Epidermal melanocyte (primary cell): ENCODE data around the gene VAV1.
"Not testable (repeated sequence)": the region's sequence is repeated elsewhere in the genome, so short reads cannot be mapped to it uniquely, and the experiment has no call there.

Source experiments
- DNase-seq: peaks from one replicate; pipeline ENCODE4 v3.0.0; 2011; ENCODE audit warnings: low spot score; ENCODE audit not compliant: insufficient read length

The VAV1 gene

GRCh38 chr19:6818246-6818645 lies 45.7 kb downstream of the VAV1 start:
- no peak for DNase-seq

DNA sequence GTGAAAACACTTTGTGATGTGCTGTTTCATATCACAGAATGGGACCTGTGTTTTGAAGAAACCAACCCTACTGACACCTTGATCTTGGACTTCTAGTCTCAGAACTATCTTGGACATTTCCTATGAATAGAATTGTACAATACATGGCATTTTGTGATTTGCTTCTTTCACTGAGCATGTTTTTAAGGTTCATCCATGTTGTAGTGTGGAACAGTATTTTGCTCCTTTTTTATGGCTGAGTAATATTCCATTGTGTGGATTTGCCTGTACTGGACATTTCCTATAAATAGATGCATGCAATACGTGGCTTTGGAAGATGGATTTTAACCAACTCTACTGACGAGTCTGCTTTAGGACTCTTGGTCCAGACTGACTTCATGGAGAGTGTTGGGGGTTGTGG lies 46.8 kb downstream of the VAV1 start:
- no peak for DNase-seq

DNA sequence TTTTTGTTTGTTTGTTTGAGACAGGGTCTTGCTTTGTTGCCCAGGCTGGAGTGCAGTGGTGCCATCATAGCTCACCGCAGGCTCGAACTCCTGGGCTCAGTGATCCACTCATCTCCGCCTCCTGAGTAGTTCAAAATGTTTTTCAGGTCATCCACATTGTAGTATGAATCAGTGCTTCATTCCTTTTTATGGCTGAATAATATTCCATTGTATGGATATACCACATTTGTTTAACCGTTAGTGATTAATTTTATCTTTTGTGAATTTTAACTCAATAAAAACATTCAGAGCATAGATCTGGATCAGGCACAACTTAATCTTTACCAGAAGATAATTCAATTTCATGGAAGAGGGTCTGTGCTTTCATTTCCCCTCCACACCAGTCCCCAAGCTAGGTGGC lies 47.7 kb downstream of the VAV1 start:
- DNase-seq = no peak

GRCh38 chr19:6821639-6822310 lies 49.3 kb downstream of the VAV1 start:
- DNase-seq = no peak

DNA sequence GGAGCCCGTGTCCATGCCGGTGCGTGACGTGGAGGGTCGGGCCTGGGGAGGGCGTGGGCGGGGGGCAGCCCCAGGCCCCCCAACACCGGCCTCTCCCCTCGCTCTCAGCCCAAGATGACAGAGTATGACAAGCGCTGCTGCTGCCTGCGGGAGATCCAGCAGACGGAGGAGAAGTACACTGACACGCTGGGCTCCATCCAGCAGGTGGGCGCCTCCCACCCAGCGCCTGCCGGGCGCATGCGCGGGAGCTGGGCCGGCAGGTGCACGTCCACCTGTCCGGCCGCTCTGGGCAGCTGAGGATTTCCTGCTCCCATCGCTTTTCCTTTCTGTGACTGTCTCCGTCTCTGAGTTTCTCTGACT lies 49.8 kb downstream of the VAV1 start:
- no peak for DNase-seq

DNA sequence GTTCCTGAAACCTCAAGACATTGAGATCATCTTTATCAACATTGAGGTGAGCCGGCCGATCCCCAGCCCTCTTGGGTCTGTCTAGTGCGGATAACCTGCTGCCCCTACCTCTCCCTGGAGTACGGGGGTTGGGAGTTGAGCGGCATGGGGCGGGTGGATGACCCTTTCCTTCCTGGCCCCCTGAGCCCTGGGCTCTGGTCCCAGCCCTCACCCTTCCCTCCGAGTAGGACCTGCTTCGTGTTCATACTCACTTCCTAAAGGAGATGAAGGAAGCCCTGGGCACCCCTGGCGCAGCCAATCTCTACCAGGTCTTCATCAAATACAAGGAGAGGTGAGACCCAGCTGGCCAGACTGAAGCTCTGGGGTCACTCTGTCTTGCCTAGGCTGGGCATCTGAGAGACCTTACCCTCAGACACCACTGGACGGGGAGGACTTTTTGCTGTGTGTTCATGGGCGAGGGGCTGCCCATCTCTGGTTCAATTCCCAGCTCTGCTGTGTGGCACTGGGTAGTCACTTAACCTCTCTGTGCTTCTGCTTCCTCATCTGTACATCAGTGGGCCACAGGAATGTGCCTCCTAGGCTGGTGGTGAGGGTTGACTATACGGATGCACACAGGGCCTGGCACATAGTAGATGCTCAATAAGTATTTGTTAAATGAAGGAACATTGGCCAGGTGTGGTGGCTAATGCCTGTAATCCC lies 52.7 kb downstream of the VAV1 start:
- no peak for DNase-seq

DNA sequence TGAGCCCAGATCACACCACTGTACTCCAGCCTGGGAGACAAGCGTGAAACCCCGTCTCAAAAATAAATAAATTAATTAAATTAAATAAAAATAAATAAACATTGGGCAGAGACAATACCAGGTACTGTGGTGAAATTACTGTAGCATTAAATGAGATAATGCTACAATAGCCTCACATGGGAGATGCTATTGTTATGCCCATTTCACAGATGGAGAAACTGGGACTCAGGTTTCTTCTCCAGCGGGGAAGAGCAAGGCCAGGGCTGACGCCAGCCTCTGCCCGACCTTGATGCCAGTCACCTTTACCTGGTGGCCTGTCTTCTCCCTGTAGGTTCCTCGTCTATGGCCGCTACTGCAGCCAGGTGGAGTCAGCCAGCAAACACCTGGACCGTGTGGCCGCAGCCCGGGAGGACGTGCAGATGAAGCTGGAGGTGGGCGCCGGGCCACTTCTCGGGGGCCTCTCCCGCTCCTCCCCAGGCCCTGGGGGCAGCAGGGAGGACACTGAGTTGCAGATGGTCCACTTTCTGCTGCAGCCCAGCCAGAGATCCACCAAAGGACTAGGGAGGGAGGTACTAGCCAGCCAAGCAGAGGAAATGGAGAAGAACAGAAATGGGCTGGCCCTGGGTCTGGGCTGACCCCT lies 53.9 kb downstream of the VAV1 start:
- DNase-seq = no peak

DNA sequence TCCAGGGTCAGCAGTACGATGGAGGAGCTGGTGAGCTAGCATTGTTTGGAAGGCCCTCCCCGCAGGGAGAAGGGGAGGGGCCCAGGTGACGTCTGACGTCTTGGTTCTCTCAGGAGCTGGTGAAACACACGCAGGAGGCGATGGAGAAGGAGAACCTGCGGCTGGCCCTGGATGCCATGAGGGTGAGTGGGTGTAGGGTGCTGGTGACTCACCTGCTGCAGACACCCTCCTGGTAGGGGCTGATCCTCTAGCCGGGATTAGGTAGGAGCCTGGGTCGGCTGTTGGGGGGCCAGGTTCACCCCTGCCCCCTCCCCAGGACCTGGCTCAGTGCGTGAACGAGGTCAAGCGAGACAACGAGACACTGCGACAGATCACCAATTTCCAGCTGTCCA lies 55.8 kb downstream of the VAV1 start:
- no peak for DNase-seq

DNA sequence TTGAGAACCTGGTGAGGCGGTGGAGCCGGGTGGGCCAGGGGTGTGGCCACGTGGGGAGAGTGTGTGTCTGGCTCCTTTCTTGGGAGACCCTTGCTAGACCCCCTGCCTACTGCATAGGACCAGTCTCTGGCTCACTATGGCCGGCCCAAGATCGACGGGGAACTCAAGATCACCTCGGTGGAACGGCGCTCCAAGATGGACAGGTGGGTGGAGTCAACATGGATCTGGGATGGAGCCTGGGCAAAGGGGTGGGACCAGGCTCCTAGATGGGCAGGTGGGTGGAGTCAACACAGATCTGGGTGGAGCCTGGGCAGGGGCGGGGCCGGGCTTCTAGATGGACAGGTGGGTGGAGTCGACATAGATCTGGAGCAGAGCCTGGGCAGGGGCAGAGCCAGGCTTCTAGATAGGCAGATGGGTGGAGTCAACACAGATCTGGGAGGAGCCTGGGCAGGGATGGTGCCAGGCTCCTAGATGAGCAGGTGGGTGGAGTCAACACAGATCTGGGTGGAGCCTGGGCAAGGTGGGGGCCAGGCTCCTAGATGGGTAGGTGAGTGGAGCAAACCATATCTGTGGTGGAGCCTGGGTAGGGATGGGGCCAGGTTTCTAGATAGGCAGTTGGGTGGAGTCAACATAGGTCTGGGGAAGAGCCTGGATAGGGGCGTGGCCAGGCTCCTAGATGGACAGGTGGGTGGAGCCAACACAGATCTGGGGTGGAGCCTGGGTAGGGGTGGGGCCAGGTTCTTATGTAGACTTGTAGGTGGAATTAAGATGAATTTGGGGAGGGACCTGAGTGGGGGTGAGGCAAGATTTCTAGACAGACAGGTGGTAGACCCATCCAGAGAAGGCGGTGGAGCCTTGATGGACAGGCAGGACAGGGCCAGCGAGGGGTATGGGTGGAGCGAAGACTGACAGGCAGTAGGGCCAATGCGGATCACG lies 56.5 kb downstream of the VAV1 start:
- DNase-seq = no peak

DNA sequence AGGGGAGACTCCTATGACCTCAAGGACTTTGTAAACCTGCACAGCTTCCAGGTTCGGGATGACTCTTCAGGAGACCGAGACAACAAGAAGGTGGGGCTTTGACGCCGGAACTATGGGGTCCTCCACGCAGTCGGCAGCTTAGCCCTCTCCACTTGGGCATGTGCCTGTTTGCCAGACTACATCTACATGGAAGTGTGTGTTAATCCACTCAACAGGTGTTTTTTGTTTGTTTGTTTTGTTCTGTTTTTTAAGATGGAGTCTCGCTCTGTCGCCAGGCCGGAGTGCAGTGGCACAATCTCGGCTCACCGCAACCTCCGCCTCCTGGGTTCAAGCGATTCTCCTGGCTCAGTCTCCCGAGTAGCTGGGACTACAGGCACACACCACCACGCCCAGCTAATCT lies 57.3 kb downstream of the VAV1 start:
- DNase-seq = not testable (repeated sequence)

DNA sequence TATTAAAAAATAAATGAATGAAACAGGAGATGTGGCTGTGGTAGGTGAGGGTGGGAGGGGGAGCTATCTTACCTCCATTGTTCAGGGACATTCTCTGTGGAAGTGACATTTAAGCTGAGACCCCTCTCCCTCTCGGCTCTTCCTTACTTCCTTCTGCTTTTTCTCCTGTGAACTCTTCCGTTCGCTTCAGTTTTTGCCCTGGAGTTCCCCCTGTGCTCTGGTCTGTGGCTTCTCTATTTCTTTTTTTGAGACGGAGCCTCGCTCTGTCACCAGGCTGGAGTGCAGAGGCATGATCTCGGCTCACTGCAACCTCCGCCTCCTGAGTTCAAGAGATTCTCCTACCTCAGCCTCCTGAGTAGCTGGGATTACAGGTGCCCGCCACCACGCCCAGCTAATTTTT lies 58.6 kb downstream of the VAV1 start:
- not testable (repeated sequence) for DNase-seq

DNA sequence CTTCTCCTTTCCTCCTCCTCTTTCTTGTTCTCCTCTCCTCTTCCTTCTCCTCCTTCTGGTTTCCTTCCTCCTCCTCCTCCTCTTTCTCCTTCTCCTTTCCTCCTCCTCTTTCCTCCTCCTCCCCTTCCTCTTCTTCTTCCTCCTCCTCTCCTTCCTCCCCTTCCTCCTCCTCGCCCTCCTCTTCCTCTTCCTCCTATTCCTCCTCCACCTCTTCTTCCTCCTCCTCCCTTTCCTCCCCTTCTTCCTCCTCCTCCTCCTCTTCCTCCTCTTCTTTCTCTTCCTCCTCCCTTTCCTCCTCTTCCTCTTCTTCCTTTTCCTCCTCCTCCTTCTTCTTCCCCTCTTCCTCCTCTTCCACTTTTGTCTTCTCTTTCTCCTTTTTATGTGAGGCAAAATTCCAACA lies 59.9 kb downstream of the VAV1 start:
- DNase-seq = no peak

DNA sequence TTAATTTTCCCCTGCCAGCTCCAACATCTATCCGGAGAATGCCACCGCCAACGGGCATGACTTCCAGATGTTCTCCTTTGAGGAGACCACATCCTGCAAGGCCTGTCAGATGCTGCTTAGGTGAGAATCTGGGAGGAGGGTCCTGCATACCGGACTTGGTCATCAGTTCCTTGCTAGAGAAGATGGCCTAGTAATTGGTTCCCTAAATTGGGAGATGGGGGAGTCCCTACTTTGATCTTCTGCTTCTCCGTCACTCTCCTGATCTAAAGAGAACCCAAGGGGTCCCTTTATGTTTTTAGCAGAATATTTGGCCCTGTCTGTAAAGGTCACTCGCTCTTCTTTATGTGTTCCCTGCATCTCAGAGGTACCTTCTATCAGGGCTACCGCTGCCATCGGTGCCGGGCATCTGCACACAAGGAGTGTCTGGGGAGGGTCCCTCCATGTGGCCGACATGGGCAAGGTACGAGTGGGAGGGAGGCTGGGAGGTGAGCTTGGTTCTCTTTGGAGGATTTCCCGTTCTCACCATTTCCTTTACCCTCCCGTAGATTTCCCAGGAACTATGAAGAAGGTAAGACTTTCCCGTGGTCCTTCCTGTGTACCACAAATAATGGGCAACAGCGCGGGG lies 60.8 kb downstream of the VAV1 start:
- no peak for DNase-seq

DNA sequence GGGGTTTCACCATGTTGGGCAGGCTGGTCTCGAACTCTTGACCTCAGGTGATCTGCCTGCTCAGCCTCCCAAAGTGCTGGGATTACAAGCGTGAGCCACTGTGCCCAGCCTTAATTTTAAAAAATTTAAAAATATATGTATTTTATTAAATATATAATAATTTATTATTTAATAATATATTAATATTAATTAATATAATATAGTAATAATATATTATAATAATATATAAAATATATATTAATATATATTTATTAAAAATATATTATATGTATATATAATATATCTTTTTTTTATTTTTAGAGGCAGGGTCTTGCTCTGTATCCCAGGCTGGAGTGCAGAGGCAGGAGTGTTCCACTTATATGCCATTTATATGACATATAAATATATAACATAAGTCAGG lies 61.9 kb downstream of the VAV1 start:
- DNase-seq = no peak

GRCh38 chr19:6835501-6835900 lies 63.0 kb downstream of the VAV1 start:
- DNase-seq = no peak

- no peak for DNase-seq
Measured at GRCh38 chr19:6837525-6837924, 65.0 kb downstream of the VAV1 start.

DNA sequence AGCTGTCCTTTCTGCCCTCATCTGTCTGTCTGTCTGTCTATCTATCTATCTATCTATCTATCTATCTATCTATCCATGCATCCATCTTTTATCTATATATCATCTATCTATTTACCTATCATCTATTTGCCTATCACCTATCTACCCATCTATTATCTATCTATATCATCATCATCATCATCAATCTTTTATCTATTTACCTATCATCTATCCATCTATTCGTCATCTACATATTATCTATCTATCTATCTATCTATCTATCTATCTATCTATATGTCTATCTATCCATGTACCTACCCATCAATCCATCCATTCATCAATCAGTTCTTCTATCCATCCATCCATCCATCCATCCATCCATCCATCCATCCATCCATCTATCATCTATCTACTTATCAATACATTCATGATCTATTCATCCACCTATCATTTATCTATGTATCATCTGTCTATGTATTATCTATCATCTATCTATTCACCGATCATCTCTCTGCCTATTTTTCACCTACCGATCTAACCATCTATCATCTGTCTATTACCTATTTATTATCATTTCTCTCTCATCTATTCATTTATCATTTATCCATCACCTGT lies 65.7 kb downstream of the VAV1 start:
- DNase-seq = no peak

DNA sequence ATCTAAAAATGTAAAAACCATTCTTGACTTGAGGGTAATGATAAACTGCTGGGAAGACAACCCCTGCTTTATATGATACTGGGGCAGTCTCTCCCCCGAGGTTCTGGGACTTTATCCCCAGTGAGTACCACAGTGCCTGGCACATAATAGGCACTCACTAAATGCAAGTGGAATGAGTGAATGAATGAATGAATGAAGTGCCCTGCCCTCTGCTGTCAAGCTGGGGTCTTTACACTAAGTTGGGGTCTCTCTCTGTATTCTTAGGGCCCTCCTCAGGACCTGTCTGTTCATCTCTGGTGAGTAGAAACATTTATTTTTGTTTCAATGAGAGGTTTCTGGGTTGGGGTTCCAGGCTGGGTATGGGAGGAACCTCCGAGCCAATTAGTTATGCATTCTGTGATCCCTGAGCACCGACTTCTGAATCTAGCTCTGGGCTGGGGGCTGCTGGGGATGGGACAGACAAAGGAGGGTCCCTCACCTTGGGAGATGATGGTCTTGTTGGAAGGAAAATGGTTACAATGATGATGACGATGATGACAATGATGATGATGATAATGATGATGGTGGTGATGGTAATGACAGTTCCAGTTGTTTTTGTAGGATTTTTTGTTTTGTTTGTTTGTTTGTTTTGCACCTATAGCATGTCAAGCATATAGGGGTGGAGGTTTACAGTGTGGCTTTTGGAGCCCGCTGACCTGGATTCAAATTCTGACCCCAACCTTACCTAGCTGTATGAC lies 70.5 kb downstream of the VAV1 start:
- DNase-seq = no peak

DNA sequence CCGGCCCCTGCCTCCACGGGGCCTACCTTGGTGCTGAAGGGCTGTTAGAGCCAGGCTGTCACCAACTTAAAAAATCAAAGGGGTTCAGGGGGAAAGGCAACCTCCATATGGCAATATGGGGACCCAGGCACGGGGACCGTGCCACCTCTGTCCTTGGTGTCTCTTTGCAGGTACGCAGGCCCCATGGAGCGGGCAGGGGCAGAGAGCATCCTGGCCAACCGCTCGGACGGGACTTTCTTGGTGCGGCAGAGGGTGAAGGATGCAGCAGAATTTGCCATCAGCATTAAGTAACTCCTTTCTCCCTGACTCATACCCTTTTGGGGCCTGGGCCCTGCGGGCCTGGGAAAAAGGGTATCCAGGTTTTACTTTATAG lies 75.3 kb downstream of the VAV1 start:
- no peak for DNase-seq

DNA sequence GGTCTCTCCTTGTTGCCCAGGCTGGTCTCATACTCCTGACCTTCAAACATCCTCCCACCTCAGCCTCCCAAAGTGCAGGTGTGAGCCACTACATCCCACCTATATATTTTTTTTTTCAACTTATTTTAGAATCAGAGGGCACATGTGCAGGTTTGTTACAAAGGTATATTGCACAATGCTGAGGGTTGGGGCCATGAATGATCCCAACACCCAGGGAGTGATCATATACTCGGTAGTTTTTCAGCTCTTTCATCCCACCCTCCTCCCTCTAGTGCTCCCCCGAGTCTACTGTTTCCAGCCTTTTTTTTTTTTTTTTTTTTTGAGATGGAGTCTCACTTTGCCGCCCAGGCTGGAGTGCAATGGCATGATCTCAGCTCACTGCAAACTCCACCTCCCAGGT lies 76.5 kb downstream of the VAV1 start:
- DNase-seq = no peak
